ENCODE data around the gene SPPL3. TPM values are rescaled to one million over a fixed set of nuclear protein-coding genes. Genes with fewer than 3 reads are reported as not detected.

SPPL3 gene
- total and polyA plus RNA-seq, 8 donors, result 44.5 to 76.2 (median 68.1) TPM

- no peaks in the 10 kb centered on the region for H3K27me3 ChIP-seq
- H3K9me3 ChIP-seq, result no peaks in the 10 kb centered on the region
- peaks cover 0 to 59% of the 10 kb centered on the region in 2 donors for H3K36me3 ChIP-seq
- no peaks in the 10 kb centered on the region for H3K4me1 ChIP-seq
- intact Hi-C loops (cut with DNase I), result no loop called here
- peak overlapping the region in 1 of 2 donors; percentile 70 for H3K27ac ChIP-seq
- no peak for TF ChIP-seq CTCF (IDR thresholded peaks at IDR 0.05)
- ATAC-seq, result no peak
- peak in 1 of 4 donors; percentile 31 for DNase-seq
- no peak overlapping the region for H3K4me3 ChIP-seq
Observed at GRCh38 chr12:120760349-120761254, 143.6 kb downstream of the SPPL3 start.

- intact Hi-C loops (cut with DNase I), result no loop called here
- H3K36me3 ChIP-seq, result peaks cover 0 to 51% of the 10 kb centered on the region in 2 donors
- no peaks in the 10 kb centered on the region for H3K4me1 ChIP-seq
- ATAC-seq (no peak), DNase-seq (peak in 1 of 4 donors; percentile 53)
- H3K4me3 ChIP-seq, result no peak overlapping the region
- peaks cover 0 to 4% of the 10 kb centered on the region in 2 donors for H3K9me3 ChIP-seq
- H3K27me3 ChIP-seq, result no peaks in the 10 kb centered on the region
- no peak for TF ChIP-seq CTCF (IDR thresholded peaks at IDR 0.05)
- H3K27ac ChIP-seq, result no peak overlapping the region
Observed at GRCh38 chr12:120759591-120760348, 144.4 kb downstream of the SPPL3 start.

GRCh38 chr12:120758798-120759590 lies 145.2 kb downstream of the SPPL3 start:
- peaks cover 0 to 43% of the 10 kb centered on the region in 2 donors for H3K36me3 ChIP-seq
- H3K4me1 ChIP-seq, result no peaks in the 10 kb centered on the region
- peaks cover 0 to 7% of the 10 kb centered on the region in 2 donors for H3K9me3 ChIP-seq
- intact Hi-C loops (cut with DNase I), result no loop called here
- ATAC-seq, result no peak
- no peaks in the 10 kb centered on the region for H3K27me3 ChIP-seq
- DNase-seq, result no peak
- H3K4me3 ChIP-seq, result no peak overlapping the region
- no peak for TF ChIP-seq CTCF (IDR thresholded peaks at IDR 0.05)
- no peak overlapping the region for H3K27ac ChIP-seq

- intact Hi-C loops (cut with DNase I), result no loop called here
- Histone ChIP-seq H3K27me3 (no peaks in the 10 kb centered on the region), H3K27ac (no peak overlapping the region), H3K4me1 (no peaks in the 10 kb centered on the region), H3K36me3 (peaks cover 0 to 33% of the 10 kb centered on the region in 2 donors), H3K4me3 (no peak overlapping the region), H3K9me3 (peaks cover 0 to 7% of the 10 kb centered on the region in 2 donors)
- no peak for TF ChIP-seq CTCF (IDR thresholded peaks at IDR 0.05)
- DNase-seq (no peak), ATAC-seq (no peak)
Observed at GRCh38 chr12:120757949-120758348, 146.2 kb downstream of the SPPL3 start.
